Stimulated activated CD8-positive, alpha-beta memory T cell treated with anti-CD3 and anti-CD28 coated beads, Interleukin-12 subunit alpha, Interleukin-12 subunit beta, amount 100 ng/mL, for 1 hour (primary cell): ENCODE data around the gene RAMP2.
"Not testable (repeated sequence)": the region's sequence is repeated elsewhere in the genome, so short reads cannot be mapped to it uniquely, and the experiment has no call there.

ENCODE experiments used
- DNase-seq: peaks from one replicate; pipeline ENCODE4 v3.0.0-alpha.2; 2020; ENCODE audit warnings: low read depth

The RAMP2 gene, protein sequence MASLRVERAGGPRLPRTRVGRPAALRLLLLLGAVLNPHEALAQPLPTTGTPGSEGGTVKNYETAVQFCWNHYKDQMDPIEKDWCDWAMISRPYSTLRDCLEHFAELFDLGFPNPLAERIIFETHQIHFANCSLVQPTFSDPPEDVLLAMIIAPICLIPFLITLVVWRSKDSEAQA

DNA sequence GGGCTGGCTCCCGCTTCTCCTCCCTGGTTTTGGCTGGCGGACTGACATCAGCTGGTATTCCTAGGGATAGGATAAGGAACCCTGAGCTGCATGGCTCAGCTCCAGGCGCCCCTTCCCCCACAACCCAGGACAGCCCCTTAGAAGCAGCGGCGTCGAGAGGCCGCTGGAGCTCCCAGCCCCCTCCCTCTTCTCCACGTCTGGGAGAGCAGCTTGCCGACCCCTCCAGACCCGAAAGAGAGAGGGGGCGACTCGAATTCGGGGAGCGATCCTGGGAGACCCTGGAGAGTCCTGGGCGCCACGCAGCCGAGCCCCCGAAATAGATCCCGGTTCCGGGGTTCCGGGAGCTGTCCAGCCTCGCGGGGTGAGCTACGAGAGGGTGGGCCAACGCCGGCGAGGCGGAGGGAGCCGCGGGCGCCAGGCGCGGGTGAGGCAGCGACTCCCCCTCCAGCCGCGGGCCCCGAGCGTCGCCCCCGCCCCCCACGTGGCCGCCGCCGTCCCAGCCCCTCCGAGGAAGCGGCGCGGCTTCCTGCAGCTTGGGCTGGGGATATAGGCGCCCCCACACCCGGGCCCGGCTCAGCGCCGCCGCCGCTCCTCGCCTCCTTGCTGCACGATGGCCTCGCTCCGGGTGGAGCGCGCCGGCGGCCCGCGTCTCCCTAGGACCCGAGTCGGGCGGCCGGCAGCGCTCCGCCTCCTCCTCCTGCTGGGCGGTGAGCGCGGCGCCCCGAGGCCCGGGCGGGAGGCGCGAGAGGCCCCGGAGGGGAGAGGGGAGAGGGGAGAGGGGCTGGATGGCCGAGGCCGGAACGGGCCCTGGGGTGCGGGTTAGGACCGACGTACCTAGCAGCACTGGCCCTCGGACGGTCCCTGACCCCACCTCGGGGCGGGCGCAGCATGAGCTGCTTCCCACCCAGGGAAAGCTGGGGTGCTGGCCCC, at the start of gene RAMP2:
RAMP2 (plus strand) TSS at position 576 of the 930 bp plus-strand sequence; CDS start at position 611, 35 bp downstream.
- no peak for DNase-seq

DNA sequence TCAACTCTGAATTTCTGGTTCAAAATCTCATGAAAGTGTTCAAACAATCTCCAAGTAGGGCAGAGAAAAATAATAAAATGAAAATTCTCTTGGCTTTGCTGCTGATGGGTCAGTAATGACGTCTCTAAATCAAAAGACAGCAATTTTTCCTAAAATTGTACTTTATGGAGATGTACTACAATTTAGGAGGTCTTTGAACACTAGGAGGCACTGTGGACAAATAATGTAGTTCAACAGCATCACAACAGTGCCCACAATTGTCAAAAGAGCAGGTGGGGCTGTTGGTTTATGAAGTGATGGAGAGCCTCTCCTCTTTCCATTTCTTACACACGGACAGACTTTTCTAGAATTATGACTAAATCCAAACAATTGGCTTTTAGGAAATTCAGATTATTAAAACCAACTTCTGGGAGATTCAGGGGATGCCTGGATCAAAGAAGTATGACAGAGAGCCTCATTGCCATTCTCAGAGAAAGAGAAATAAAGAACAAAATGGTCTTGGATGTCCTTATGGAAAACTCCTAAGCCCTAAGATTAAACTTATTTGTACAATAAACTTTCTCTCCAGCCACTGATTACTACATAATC, 39.9 kb upstream of the RAMP2 start:
- DNase-seq = no peak

DNA sequence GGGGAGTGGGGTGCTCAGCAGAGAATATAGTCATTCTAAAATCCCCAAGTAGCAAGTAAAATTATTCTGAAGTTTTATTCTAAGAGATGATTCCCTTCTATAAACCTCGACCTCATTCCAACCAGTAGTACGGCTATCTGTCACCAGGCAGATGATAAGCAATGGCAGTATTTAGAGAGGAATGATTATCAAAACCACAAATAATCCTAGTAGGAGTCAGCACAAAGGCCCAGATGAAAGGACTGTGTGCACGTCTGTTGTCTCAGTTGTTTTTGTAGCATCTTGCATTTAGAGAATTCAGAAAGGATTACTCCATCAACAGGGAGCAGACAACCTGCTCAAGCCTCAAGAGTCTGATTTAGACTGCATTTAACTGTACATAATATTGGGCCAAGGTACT, 37.4 kb upstream of the RAMP2 start:
- no peak for DNase-seq

DNA sequence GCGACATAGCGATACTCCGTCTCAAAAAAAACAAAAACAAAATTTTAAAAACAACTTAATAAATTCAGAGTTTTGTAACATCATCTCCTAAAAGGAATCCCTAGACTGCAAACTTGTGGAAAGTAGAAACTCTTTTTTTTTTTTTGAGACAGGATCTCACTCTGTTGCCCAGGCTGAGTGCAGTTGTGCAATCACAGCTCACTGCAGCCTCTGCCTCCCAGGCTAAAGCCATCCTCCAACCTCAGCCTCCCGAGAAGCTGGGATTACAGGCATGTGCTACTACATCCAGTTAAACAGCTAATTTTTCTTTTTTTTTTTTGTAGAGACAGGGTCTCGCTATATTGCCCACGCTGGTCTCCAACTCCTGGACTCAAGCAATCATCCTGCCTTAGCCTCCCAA, 35.9 kb upstream of the RAMP2 start:
- DNase-seq = no peak

DNA sequence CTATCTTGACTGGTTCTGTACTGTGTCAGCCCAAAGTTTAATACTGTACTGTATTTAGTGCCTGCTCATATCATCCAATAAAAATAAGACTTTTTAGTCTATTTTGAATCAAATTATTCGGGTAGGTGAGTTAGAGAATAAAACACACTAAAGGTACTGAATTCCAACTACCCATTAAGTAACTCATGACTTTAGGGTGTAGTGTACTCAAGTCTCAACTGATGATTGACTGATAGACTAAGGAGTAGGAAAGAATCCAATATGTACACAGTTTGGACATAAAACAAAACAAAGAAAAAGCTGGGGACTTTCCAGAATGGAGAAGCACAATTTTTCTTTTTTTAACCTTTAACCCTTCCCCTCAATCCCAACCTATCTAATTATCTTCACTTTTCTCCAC, 20.3 kb upstream of the RAMP2 start:
- DNase-seq = no peak

DNA sequence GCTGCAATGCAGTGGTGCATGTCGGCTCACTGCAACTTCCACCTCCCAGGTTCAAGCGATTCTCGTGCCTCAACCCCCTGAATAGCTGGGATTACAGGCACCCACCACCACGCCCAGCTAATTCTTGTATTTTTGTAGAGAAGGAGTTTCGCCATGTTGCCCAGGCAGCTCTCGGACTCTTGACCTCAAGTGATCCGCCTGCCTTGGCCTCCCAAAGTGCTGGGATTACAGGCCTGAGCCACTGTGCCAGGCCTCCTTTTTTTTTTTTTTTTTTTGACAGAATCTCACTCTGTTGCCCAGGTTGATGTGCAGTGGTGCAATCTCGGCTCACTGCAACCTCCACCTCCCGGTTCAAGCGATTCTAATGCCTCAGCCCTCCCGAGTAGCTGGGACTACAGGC, 18.1 kb upstream of the RAMP2 start:
- not testable (repeated sequence) for DNase-seq

DNA sequence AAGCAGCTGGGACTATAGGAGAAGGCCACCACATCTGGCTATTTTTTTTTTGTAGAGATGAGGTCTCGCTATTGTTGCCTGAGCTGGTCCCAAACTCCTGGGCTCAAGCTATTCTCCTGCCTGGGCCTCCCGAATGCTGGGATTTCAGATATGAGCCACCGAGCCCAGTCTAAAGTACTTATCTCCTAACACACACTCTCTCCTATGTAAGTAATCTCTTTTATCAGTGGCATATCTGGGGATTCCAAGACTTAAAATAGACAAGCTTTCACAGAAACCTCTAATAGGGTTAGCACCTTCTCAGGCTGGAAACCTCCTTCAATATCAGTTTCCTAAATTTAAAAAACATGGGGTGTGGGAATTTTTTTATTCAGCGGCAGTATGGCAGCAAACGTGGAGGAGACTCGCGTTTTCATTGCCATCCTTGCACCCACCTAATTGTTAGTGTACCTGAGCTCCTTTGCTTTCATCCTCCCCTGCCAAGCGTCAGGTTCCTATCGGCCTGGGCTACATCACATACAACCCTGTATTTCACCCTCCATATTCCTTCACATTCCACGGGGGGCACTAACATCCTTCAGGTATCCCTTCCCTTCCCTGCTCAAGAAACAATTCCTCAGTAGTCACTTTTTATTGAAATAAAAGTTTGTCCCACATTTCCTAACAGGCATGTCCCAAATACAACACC, 17.3 kb upstream of the RAMP2 start:
- no peak for DNase-seq

DNA sequence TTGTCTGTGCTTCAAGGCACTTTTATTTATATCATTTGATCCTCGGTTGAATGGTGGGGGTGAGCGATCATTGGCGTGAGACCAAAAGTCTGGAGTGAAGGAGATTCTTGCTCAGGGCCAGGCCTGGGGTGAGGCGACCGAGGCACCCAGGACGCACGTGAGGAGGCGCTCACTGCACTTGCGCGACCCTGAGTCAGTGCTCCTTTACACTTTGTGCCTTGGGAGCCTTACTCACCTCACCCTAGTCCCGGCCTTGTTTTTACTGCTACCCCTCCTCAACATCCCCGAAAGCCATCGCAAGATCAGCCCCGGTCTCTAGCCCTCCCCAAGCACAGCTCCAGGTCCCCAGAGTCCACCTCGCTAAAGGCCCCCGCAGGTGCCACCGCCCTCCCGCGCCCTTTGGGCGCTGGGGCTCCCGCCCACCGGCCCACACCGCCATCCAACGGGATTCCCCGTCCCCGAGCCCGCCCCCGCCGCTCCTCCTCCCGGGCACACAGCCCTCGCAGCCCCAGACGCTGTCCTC, 16.7 kb upstream of the RAMP2 start:
- peak; percentile 40 for DNase-seq

DNA sequence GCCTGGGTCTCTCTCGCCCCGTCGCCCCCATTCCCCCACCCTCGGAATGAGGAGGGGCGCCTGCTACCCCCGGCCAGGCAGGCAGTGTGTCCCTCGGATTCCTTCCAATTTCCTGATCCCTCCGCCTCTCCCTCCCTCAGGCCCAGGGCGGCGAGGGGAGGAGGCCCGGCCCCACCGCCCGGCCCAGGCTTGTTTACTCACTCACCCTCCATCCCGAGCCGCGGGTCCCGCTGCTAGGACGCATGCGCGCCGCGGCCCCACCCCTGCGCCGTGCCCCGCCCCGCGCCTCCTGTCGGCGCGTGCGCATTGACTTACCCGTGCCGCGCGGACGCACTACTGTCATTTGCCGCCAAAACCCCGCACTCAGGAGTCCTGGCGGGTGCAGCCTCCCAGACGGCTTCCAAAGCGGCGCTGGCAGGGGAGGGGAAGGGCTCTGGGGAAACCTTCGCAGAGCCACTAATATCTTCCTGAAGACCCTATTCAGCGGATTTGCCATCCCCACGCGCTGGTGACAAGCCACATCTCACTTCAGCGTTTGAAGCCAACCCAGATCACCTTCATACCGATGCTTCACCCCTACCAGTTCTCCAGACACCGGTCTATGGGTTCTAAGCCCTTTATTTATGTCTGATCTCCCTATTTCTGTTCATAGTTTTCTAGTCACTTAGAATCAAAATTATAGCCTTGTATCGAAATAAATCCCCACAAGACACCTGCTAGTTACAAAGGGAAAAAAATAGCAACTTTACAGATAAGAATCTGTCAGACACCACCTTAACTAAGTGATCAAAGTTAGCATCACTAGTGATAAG, 16.0 kb upstream of the RAMP2 start, which contains the start of gene EZH1:
EZH1 (minus strand) TSS at position 235 of the 812 bp plus-strand sequence. CDS start 16,099 bp downstream, outside the sequence.
- peak; percentile 81 for DNase-seq

DNA sequence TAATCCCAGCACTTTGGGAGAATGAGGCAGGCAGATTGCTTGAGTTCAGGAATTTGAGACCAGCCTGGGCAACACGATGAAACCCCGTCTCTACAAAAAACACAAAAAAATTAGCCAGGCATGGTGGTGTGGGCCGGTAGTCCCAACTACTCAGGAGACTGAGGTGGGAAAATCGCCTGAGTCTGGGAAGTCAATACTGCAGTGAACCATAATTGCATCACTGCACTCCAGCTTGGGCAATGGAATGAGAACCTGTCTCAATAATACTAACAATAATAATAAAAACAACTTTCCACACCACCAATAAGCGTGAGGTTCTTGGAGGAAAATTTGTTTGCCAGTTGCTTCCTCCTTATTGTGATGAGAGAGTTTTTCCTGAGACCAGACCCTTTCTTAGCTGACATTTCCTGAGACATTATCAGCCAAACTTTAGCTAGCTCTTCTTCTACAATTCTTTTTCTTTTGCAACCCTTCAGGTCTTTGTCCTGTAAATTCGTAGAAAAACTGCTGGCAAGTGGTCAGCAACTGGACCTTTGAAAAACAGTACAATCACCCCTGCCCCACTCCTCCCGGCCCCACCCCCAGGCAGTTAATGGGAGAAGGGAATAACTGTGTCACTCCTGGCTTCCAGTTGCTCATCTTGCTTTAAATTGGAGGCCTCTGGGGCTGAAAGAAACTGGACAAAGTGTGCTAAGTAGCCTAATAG, 12.7 kb upstream of the RAMP2 start:
- no peak for DNase-seq

DNA sequence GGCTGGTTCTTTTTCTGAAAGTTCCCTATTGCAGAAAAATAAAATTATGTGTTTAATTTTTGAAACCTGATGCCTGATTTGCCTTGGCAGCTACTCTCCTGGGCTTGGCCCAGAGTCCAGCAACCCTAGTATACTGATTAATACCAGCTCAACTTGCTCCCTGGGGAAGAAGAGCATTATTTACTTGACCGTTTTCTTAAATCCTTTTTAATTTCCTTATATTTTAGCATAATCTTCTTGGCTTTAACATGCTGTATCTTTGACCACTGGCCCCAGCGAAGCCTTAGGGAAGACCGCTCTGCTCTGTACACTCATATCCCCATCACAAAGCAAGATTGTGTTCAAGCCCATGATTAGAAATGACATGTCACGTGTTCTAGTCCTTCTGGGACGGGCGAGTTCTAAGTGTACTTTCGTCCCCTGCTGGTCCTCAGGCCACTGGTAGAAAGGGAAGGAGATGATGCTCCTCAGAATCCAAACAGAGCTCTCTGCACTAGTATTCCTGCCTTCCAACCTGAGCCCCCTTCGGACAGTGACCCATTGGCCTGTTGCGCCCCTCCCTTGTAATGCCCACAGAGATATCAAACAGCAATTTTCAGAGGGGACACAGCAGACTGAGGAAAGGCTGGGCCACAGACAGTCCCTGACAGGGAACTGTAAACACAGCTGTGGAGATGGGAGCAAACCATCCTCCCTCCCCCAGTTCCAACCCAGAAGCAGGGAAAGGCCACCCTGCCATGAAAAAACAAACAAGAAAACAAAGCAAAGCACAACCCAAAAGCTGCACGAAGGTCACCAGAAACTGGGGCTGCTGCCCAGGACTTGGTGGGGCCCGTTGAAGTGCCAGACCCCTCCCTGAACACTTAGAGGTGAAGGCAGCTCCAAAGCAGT, 11.9 kb upstream of the RAMP2 start:
- DNase-seq = no peak

DNA sequence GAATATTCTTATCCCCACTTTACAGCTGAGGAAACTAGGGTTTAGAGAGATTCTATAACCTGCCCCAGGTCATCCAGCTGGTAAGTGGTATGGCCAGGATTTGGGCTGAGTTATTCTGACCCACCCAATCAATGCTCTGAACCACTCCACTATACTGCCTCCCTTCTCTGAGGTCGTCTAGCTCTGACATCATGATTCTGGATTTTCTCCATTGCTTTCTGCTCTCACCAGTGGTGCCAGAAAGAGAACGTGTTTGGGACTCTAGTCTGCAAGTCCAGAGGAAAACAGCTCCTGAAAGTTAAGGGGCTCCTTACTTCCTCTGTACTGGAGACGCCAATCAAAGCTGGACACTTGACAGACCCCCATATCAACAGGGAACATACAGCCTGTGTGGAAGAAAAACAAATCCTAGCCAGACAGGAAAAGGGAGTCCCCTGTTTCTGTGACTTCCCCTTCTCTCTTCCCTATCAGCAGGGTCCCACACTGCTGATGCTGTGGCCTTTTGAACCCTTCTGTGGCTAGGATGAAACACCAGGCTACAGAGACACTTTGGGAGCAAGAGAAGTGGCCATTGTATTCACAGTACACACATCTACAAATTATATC, 10.2 kb upstream of the RAMP2 start:
- DNase-seq = no peak

DNA sequence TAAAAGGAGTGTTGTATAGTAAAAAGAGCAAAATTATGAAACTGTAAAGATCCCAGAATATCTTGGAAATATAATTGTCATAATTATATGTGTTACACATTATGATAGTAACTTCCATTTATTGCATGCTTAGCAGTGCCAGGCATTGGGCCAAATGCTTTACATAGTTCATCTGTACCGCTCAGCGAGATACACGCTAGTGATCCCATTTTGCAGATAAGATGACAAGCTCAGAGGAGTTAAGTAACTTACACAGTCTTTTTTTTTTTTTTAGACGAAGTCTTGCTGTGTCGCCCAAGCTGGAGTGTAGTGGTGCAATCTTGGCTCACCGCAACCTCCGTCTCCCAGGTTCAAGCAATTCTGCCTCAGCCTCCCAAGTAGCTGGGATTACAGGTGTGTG, 9.4 kb upstream of the RAMP2 start:
- DNase-seq = no peak

DNA sequence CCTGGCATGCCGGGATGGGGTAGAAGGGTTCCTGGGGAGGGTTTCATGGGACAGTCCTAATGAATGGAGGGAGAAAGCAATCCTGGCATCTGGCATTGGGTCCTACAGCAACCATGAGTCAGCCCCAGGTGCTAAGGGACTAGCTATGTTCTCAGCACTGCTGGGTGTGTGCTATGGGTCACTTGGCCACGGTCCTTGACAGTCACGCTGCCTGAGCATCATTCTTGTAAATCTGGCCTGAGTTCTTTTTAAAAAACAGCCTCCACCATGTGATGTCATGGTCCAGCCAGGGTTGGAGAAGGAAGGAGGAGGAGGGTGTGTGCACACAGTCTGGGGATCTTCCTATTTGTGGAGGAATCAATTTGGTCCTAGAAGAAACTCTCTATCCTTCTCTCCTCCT, 6.2 kb upstream of the RAMP2 start:
- no peak for DNase-seq

DNA sequence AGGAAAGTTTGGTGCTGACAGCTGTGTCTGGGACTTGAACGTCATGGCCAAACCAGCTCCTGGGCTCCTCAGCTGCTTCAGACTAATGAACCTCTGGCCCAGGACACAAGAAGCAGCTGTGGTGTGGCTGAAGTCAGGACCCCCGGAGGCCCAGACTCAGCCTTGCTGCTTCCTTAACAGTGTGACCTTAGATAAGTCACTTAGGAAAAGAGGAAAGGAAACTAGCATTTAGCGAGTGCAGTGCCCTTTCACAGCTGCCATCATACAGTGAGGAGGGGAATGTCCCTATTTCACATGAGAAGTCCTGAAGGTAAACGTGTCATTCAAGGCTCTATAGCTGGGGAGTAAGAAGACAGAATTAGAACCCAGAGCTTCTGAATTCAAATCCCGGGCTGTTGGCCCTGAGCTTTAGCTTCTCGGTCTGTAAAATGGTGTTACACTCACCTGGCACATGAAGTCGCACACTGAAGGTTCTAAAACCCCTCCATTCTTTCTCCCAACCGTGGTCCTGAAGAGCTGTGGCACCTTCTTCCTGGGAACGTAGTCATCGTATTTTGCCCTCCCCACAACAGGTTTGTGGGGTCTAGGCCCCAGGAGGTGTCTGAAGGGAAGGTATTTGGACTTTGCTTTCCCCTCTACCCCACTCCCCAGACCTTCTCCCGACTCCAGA, 910 bp upstream of the RAMP2 start:
- DNase-seq = no peak

DNA sequence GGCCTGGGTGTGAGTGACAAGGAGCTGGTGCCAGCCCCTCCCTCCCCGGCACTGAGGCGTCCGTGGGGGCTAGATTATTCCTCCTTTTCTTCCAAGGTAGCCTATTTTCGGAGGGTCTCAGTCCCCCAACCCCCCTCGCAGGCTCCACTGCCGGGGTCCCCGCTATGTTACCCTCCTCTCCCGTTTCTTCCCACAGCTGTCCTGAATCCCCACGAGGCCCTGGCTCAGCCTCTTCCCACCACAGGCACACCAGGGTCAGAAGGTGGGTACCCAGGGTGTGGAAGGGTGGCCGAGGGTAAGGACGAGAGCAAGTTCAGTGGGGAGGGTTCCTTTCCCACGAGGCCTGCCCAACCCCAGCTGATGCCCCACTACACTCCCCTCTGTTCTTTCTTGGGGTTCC, 611 bp downstream of the RAMP2 start:
- no peak for DNase-seq

DNA sequence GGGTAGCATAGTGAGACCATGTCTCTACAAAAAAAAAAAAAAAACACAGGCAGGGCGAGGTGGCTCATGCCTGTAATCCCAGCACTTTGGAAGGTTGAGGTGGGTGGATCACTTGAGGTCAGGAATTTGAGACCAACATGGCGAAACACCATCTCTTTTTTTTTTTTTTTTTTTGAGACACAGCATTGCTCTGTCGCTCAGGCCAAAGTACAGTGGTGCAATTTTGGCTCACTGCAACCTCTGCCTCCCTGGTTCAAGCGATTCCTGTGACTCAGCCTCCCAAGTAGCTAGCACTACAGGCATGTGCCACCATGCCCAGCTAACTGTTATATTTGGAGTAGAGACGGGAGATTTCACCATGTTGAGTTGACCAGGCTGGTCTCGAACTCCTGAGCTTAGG, 5.1 kb downstream of the RAMP2 start:
- no peak for DNase-seq

DNA sequence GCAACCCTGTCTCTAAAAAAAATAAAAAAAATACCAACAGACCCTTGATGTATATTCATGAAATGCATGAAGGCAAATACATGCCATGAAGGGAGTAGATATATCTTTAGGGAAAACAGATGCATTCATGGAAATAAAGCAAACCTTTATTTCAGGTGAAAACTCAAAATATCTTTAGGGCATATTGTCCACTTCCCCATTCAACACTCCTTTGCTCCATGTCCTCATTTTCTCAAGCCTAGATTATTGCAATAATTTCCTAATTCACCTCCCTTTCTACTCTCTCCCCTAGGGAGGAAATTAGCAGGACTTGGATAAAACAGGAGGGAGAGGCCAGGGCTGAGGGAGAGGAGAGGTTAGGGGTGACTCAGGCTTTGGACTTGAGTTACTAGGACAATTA, 6.5 kb downstream of the RAMP2 start:
- no peak for DNase-seq

DNA sequence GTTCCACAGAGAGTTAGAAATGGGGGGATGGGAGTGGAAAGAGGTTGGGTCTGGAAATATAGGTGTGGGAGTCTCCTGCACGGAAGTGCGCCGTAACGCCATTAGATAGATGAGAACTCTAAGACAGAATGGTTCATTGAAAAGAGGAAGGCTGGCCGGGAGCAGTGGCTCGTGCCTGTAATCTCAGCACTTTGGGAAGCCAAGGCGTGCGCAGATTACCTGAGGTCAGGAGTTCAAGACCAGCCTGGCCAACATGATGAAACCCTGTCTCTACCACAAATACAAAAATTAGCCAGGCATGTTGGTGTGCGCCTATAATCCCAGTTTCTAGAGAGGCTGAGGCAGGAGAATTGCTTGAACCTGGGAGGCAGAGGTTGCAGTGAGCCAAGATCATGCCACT, 7.0 kb downstream of the RAMP2 start:
- DNase-seq = not testable (repeated sequence)
